CD4-positive, alpha-beta memory T cell (primary cell): ENCODE measurements around the gene PDIA6. TPM values are rescaled to one million over a fixed set of nuclear protein-coding genes. Genes with fewer than 3 reads are reported as not detected.

Experiments used
- CTCF ChIA-PET: fragments of 350-600 bp; sonication (Branson Sonifier 250); formaldehyde crosslinking; loops from one replicate; lab custom pipeline; 2021; ENCODE audit warnings: inconsistent platforms; ENCODE audit not compliant: partially characterized antibody; lab: Charles Lee
- POLR2A ChIA-PET: fragments of 350-600 bp; sonication (Branson Sonifier 250); formaldehyde crosslinking; loops from one replicate; lab custom pipeline; 2021; ENCODE audit not compliant: partially characterized antibody; lab: Charles Lee
- DNase-seq, 5 donors: peaks; one replicate each; pipeline versions ENCODE4 v3.0.0 to v3.0.0-alpha.2; 2020 to 2022; ENCODE audit warnings: mixed read lengths in 1 of 5
- H3K27ac ChIP-seq: one replicate; pipeline ENCODE4 v1.7.0; 2013; ENCODE audit warnings: low read depth, low read length
- H3K27me3 ChIP-seq: 2 replicates; pipeline ENCODE4 v1.7.0; 2013; ENCODE audit warnings: mild to moderate bottlenecking, low read length, moderate library complexity; ENCODE audit not compliant: insufficient read depth
- H3K36me3 ChIP-seq: 2 replicates; pipeline ENCODE4 v1.7.0; 2013; ENCODE audit warnings: mild to moderate bottlenecking, low read length, moderate library complexity; ENCODE audit not compliant: insufficient read depth
- H3K4me1 ChIP-seq: 2 replicates; pipeline ENCODE4 v1.7.0; 2013; ENCODE audit warnings: mild to moderate bottlenecking, low read length, moderate library complexity; ENCODE audit not compliant: insufficient read depth
- H3K4me3 ChIP-seq, 2 donors: one replicate each; pipeline ENCODE4 v1.7.0; 2013; ENCODE audit warnings: low read length in 2 of 2, mild to moderate bottlenecking in 1 of 2
- H3K9me3 ChIP-seq, 2 donors: one replicate each; pipeline ENCODE4 v1.7.0; 2013; ENCODE audit warnings: low read length in 2 of 2, control low read depth in 1 of 2; ENCODE audit not compliant: control insufficient read depth in 1 of 2
- H3K27ac Mint-ChIP-seq, 7 donors: one replicate each; pipeline ENCODE4 v1.8.0; 2020 to 2021; ENCODE audit warnings: mixed read lengths in 7 of 7, mild to moderate bottlenecking in 6 of 7, inconsistent platforms in 3 of 7, moderate library complexity in 3 of 7
- H3K27me3 Mint-ChIP-seq, 2 donors: one replicate each; pipeline ENCODE4 v1.8.0; 2020 to 2021; ENCODE audit warnings: mixed read lengths in 2 of 2
- H3K36me3 Mint-ChIP-seq, 2 donors: one replicate each; pipeline ENCODE4 v1.8.0; 2020 to 2021; ENCODE audit warnings: mixed read lengths in 2 of 2, inconsistent platforms in 1 of 2, mild to moderate bottlenecking in 1 of 2
- H3K4me1 Mint-ChIP-seq, 4 donors: one replicate each; pipeline ENCODE4 v1.8.0; 2020 to 2021; ENCODE audit warnings: mixed read lengths in 4 of 4, mild to moderate bottlenecking in 1 of 4
- H3K4me3 Mint-ChIP-seq, 8 donors: one replicate each; pipeline ENCODE4 v1.8.0; 2020 to 2021; ENCODE audit warnings: mixed read lengths in 8 of 8, mild to moderate bottlenecking in 7 of 8, moderate library complexity in 6 of 8, inconsistent platforms in 3 of 8
- H3K9me3 Mint-ChIP-seq, 8 donors: one replicate each; pipeline ENCODE4 v1.8.0; 2020 to 2021; ENCODE audit warnings: mixed read lengths in 8 of 8, mild to moderate bottlenecking in 5 of 8, inconsistent platforms in 3 of 8, moderate library complexity in 1 of 8
- intact Hi-C: fragments of 100-400 bp; cut with micrococcal nuclease; formaldehyde crosslinking; loops from one replicate; pipeline ENCODE4 v1.15.1; 2023
- polyA plus RNA-seq, 2 donors: library from polyadenylated mRNA; unstranded; fragments of 300-500 nt; fragmentation: Illumina TruSeq; gene quantifications; one replicate each; pipeline ENCODE4 v1.2.3, GENCODE V29; 2021
- total RNA-seq, 2 experiments: library from RNA; stranded (reverse); gene quantifications; one replicate each; pipeline ENCODE4 v1.2.3, GENCODE V29; 2021

Gene PDIA6
- total and polyA plus RNA-seq, 4 experiments from 2014 or later: 75.9 to 273 (median 112) TPM

DNA sequence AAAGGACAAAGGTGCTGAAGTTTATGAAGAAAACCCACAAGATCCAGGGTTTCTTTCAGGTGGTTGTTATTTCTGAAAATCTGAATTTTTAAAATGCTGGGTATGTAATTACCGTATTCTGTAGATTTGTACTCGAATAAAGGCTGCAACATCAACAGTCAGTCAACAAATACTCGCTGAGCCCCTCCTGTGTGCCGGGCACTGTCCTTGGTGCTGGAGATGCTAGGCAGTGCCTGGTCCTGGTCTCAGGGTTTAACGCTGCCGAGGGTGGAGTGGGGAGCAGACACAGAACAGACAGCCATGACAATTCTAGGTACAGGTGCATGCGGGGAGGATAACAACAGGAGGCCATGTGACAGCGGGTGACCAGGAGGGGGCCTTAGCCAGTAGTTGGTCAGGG, 27.2 kb upstream of the PDIA6 start:
- intact Hi-C loops: no loop called here
- no peaks in the 10 kb centered on the region for H3K27me3 ChIP-seq

DNA sequence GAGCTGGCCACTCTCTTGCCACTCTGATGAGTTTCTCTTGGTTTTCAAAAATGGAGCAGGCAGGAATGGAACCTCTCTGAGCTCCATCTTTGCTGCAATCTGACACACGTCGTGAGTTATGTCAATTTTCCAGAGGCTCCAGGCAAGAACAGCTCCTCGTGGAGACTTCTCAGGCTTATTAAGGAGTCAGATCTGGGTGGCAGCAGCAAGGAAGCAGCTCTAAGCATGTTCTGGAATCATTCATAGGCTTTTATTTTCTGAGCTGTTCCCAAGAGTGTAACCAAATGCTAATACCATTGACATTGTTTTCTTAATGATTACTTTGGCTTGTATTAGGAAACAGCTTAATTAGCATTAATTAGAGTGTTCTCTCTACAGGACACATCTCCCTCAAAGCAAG, 26.1 kb upstream of the PDIA6 start:
- Histone ChIP-seq H3K36me3 (no peaks in the 10 kb centered on the region), H3K4me3 (no peak overlapping the region), H3K4me1 (peaks cover 6% of the 10 kb centered on the region), H3K27me3 (no peaks in the 10 kb centered on the region), H3K9me3 (peaks cover 0 to 18% of the 10 kb centered on the region in 2 donors), H3K27ac (no peak overlapping the region)
- Mint-ChIP-seq H3K27me3 (peaks cover 5 to 20% of the 10 kb centered on the region in 2 donors), H3K9me3 (peaks cover 0 to 39% (median 28%) of the 10 kb centered on the region in 8 donors), H3K27ac (no peak overlapping the region), H3K36me3 (peaks cover 0 to 3% of the 10 kb centered on the region in 2 donors), H3K4me1 (peaks cover 0 to 10% (median under 1%) of the 10 kb centered on the region in 4 donors), H3K4me3 (no peak overlapping the region)
- no peak for DNase-seq
- ChIA-PET POLR2A (interaction anchor here (1.0 kb wide), 1 partner anchor 291 kb away, joined by 3 read pairs; no protein-coding TSS in a partner anchor), CTCF (interaction anchor here (1.4 to 10.2 kb wide), 2 partner anchors 10 to 293 kb away, joined by 3 to 228 read pairs; a partner anchor contains a TSS)
- intact Hi-C loops: no loop called here

More for the DNA sequence above, 27.2 kb upstream of the PDIA6 start:
- Mint-ChIP-seq H3K4me1 (peaks cover 0 to 7% (median under 1%) of the 10 kb centered on the region in 4 donors), H3K27ac (no peak overlapping the region), H3K4me3 (no peak overlapping the region), H3K9me3 (peaks cover 0 to 39% (median 28%) of the 10 kb centered on the region in 8 donors), H3K36me3 (peaks cover 0 to 3% of the 10 kb centered on the region in 2 donors), H3K27me3 (peaks cover 5 to 21% of the 10 kb centered on the region in 2 donors)
- H3K4me3 ChIP-seq: no peak overlapping the region
- ChIA-PET POLR2A (interaction anchor here (1.0 kb wide), 1 partner anchor 290 kb away, joined by 3 read pairs; no protein-coding TSS in a partner anchor), CTCF (interaction anchor here (5.6 kb wide), 1 partner anchor 9 kb away, joined by 39 read pairs; no protein-coding TSS in a partner anchor)
- DNase-seq: no peak
- no peak overlapping the region for H3K27ac ChIP-seq
- H3K36me3 ChIP-seq: no peaks in the 10 kb centered on the region
- peaks cover 6% of the 10 kb centered on the region for H3K4me1 ChIP-seq
- H3K9me3 ChIP-seq: peaks cover 0 to 18% of the 10 kb centered on the region in 2 donors

GRCh38 chr2:10837298-10838266, 25.0 kb upstream of the PDIA6 start:
- Mint-ChIP-seq H3K36me3 (peaks cover 0 to 3% of the 10 kb centered on the region in 2 donors), H3K27ac (no peak overlapping the region)
- POLR2A ChIA-PET: no interaction called here

DNA sequence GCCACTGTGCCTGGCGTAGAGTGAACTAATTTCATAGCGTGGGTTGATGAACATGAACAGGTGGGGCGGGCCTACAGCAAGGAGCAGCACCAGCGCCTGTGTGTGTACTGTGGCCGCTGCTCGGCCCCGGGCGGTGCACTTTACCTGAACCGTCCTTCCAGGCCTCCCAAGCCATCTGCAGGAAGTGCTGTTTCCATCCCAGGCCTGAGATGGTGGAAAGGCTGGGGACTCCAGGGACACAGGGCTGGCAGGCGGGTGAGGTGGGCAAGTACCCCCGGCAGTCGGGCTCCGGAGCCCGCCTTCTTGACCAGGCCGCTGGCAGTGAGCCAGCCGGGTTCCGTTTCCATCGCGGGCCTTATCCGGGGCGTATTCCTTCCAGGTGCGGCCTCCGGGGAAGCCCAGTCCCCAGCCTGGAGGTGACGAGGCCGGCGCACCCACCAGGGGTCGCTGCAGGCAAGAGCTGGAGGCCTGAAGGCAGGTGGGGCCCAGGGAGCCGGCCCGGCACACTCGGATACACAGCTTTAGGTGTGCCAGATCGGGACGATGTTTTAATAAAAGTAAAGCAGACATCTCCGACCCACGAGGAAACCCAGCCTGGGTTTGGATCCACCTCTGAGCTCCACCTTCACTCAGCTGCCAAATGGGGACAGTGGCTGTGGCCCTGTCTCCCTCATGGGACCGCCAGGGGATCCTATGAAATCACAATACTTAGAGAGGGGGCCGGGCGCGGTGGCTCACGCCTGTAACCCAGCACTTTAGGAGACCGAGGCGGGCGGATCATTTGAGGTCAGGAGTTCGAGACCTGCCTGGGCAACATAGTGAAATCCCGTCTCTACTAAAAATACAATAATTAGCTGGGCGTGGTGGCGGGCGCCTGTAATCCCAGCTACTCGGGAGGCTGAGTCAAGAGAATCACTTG, 22.7 kb upstream of the PDIA6 start:
- H3K4me1 Mint-ChIP-seq: peaks cover 4 to 17% (median 9%) of the 10 kb centered on the region in 4 donors
- H3K36me3 Mint-ChIP-seq: peaks cover 0 to 2% of the 10 kb centered on the region in 2 donors
- Histone ChIP-seq H3K27ac (no peak overlapping the region), H3K4me1 (peaks cover 14% of the 10 kb centered on the region), H3K4me3 (no peak overlapping the region), H3K36me3 (no peaks in the 10 kb centered on the region), H3K27me3 (peaks cover 4% of the 10 kb centered on the region), H3K9me3 (no peaks in the 10 kb centered on the region)
- no peak overlapping the region for H3K4me3 Mint-ChIP-seq
- intact Hi-C loops: no loop called here
- POLR2A ChIA-PET: interaction anchor here (0.8 kb wide), 1 partner anchor 295 kb away, joined by 4 read pairs; no protein-coding TSS in a partner anchor
- peaks cover 0 to 11% (median 5%) of the 10 kb centered on the region in 8 donors for H3K9me3 Mint-ChIP-seq
- peak; percentile 64 to 75 (median 70) for DNase-seq
- H3K27ac Mint-ChIP-seq: no peak overlapping the region
- CTCF ChIA-PET: interaction anchor here (0.6 to 10.2 kb wide), 21 partner anchors 9 to 296 kb away, joined by 3 to 228 read pairs (median 3); a partner anchor contains a TSS
- H3K27me3 Mint-ChIP-seq: peaks cover 13 to 23% of the 10 kb centered on the region in 2 donors

More at GRCh38 chr2:10837298-10838266, 25.0 kb upstream of the PDIA6 start:
- no peaks in the 10 kb centered on the region for H3K36me3 ChIP-seq
- Mint-ChIP-seq H3K27me3 (peaks cover 7 to 20% of the 10 kb centered on the region in 2 donors), H3K4me1 (peaks cover 2 to 11% (median 4%) of the 10 kb centered on the region in 4 donors), H3K4me3 (no peak overlapping the region), H3K9me3 (peaks cover 0 to 34% (median 27%) of the 10 kb centered on the region in 8 donors)
- H3K27me3 ChIP-seq: no peaks in the 10 kb centered on the region
- CTCF ChIA-PET: interaction anchor here (0.5 to 10.2 kb wide), 3 partner anchors 11 to 294 kb away, joined by 3 to 228 read pairs (median 3); a partner anchor contains a TSS
- intact Hi-C loops: no loop called here
- H3K4me3 ChIP-seq: no peak overlapping the region
- peaks cover 0 to 18% of the 10 kb centered on the region in 2 donors for H3K9me3 ChIP-seq
- DNase-seq: no peak
- no peak overlapping the region for H3K27ac ChIP-seq
- peaks cover 7% of the 10 kb centered on the region for H3K4me1 ChIP-seq

DNA sequence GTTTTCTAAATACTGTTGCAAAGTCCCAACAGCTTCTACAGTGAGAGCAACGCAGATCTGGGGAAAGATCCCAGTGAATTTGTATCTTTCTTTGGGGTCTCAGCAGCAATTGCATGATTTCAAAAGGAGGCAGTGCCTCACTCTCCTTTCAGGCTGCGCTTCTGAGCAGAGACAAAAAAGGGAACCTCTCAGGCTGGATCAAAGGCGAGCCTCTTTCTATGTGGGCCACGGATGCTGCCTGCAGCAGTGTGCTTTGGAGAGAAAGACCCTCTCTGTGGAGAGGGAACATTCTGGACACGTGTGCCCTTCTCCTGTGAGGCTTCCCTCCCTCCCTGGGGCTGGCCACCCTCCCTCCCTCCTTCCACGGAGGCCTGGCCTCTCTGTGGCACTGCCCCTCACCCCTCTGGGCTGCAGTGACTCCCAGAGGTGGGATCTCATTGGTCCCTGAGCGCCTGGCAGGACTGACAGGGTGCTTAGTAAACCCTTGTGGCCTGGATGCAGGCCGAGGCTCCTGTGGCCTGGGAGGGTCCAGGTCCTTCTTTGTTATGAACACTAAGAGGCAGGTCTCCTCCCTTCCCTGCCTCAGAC, 21.6 kb upstream of the PDIA6 start:
- DNase-seq: no peak
- intact Hi-C loops: no loop called here
- peaks cover 14% of the 10 kb centered on the region for H3K4me1 ChIP-seq
- peaks cover 4 to 17% (median 9%) of the 10 kb centered on the region in 4 donors for H3K4me1 Mint-ChIP-seq
- no peak overlapping the region for H3K4me3 Mint-ChIP-seq
- CTCF ChIA-PET: interaction anchor here (0.8 to 10.2 kb wide), 8 partner anchors 9 to 749 kb away, joined by 3 to 228 read pairs (median 18); partner anchors contain the start of gene PDIA6
- POLR2A ChIA-PET: interaction anchor here (1.2 kb wide), 1 partner anchor 291 kb away, joined by 3 read pairs; no protein-coding TSS in a partner anchor
- H3K36me3 Mint-ChIP-seq: no peaks in the 10 kb centered on the region
- no peak overlapping the region for H3K4me3 ChIP-seq
- H3K9me3 Mint-ChIP-seq: peaks cover 0 to 2% (median 0%) of the 10 kb centered on the region in 8 donors
- H3K9me3 ChIP-seq: no peaks in the 10 kb centered on the region
- H3K27me3 ChIP-seq: peaks cover 4% of the 10 kb centered on the region
- H3K27me3 Mint-ChIP-seq: peaks cover 12 to 24% of the 10 kb centered on the region in 2 donors
- H3K27ac ChIP-seq: no peak overlapping the region
- H3K36me3 ChIP-seq: no peaks in the 10 kb centered on the region
- no peak overlapping the region for H3K27ac Mint-ChIP-seq

DNA sequence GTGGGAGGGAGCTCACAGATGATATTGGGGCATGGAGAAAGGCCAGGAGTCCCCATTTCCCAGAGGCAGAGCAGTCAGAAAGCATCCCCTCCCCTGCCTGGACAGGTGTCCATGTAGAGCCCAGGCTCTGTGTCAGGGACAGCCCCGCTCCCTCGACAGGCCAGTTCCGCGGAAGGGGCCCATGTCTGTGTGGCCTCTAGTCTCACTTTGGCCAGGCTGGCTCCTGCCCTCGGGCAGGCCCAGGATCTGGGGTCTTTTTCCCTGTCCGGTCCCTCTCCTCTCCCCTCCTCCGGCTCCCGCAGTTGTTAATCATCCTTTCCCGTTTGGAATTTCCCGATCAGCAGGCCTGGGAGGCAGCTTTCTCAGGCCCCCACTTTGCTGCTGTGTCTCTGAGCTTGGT, 20.4 kb upstream of the PDIA6 start:
- Histone ChIP-seq H3K4me1 (peaks cover 14% of the 10 kb centered on the region), H3K27ac (no peak overlapping the region), H3K36me3 (no peaks in the 10 kb centered on the region), H3K27me3 (peaks cover 4% of the 10 kb centered on the region), H3K4me3 (no peak overlapping the region), H3K9me3 (no peaks in the 10 kb centered on the region)
- Mint-ChIP-seq H3K4me1 (peaks cover 4 to 17% (median 9%) of the 10 kb centered on the region in 4 donors), H3K27me3 (peaks cover 12 to 19% of the 10 kb centered on the region in 2 donors), H3K4me3 (peak overlapping the region in 1 of 8 donors; percentile 64), H3K27ac (no peak overlapping the region), H3K9me3 (peaks cover 0 to 2% (median 0%) of the 10 kb centered on the region in 8 donors), H3K36me3 (no peaks in the 10 kb centered on the region)
- DNase-seq: no peak
- ChIA-PET POLR2A (interaction anchor here (1.1 to 1.8 kb wide), 4 partner anchors 21 to 299 kb away, joined by 3 to 16 read pairs (median 4); partner anchors contain the start of gene PDIA6), CTCF (interaction anchor here (0.6 to 10.2 kb wide), 34 partner anchors 10 to 750 kb away, joined by 3 to 228 read pairs (median 4); partner anchors contain the start of gene PDIA6)
- intact Hi-C loops: loop anchor here (2.0 kb wide), 1 partner anchor 46 kb away; no protein-coding TSS in a partner anchor
